Pancreas (tissue), 10 donors: ENCODE data around the gene RELL2. TPM values are rescaled to one million over a fixed set of nuclear protein-coding genes. Genes with fewer than 3 reads are reported as not detected.
A peak's percentile ranks its signal among the peaks of the same experiment; 100 is the strongest.

ENCODE experiments used
- ATAC-seq, 4 donors: fragments of 200-7000 bp; cut with Tn5 transposase; one replicate each; pipeline versions ENCODE4 v1.8.0 to v1.9.1; 2020; ENCODE audit warnings: mild to moderate bottlenecking in 4 of 4, moderate library complexity in 4 of 4
- DNase-seq, 6 donors: peaks; one replicate each; pipeline ENCODE4 v3.0.0-alpha.2; 2020
- FAIRE-seq: peaks from 2 replicates; lab custom pipeline; 2012; peaks lifted over from hg19 to GRCh38; lab: Jason Lieb, UNC
- H3K27ac ChIP-seq, 4 donors: fragments of 200-600 bp; sonication (generic); 1 replicate in 3 of 4; 2 replicates in 1 of 4; pipeline versions ENCODE4 v1.5.0 to v1.8.0; 2020
- H3K27me3 ChIP-seq, 4 donors: fragments of 200-600 bp; one replicate each; pipeline ENCODE4 v1.8.0; 2021
- H3K36me3 ChIP-seq, 3 donors: fragments of 200-600 bp; sonication (generic) in 1 of 3; one replicate each; pipeline versions ENCODE4 v1.5.0 to v1.8.0; 2020 to 2021
- H3K4me1 ChIP-seq, 3 donors: fragments of 200-600 bp; one replicate each; pipeline ENCODE4 v1.8.0; 2021
- H3K4me3 ChIP-seq, 4 donors: fragments of 200-600 bp; sonication (generic) in 2 of 4; one replicate each; pipeline versions ENCODE4 v1.5.0 to v1.8.0; 2020 to 2021
- H3K9me3 ChIP-seq, 4 donors: fragments of 200-600 bp; one replicate each; pipeline ENCODE4 v1.8.0; 2021
- CTCF ChIP-seq, 4 donors: fragments of 200-600 bp; sonication (generic) in 3 of 4; IDR thresholded peaks; one replicate each; pipeline versions ENCODE4 v1.5.0 to v1.8.0; 2021; ENCODE audit warnings: antibody characterized with exemption in 4 of 4
- WGBS, 2 donors: extraction: QIAGEN DNeasy Blood & Tissue Kit; methylation state at CpG; one replicate each; pipeline ENCODE4 v1.1.7; 2013; 5-methylcytosine and 5-hydroxymethylcytosine counted together
- intact Hi-C, 3 donors: fragments of 100-400 bp; cut with DNase I; formaldehyde crosslinking; loops; one replicate each; pipeline versions ENCODE4 v1.11.1 to v1.14.2; 2022
- polyA plus RNA-seq, 2 donors: library from polyadenylated mRNA; stranded (reverse); fragments of 200-250 nt; gene quantifications; one replicate each; pipeline ENCODE4 v1.2.3, GENCODE V29; 2013
- total RNA-seq, 6 donors: library from RNA; stranded (reverse); fragmentation: NEBNext Ultra II Directional in 4 of 6; extraction: Animal tissue kit (Norgen Biotek cat#: 25700) in 4 of 6; gene quantifications; one replicate each; pipeline versions ENCODE4 v1.2.1 to v1.2.4, GENCODE V29; 2021 to 2023
- donor health status: healthy with polysubstance abuse.
- donor health status: DM: no; HTN: no; CAD: no; lungs with moderate emphysema.
- donor health status: DM: no; HTN: no; CAD: no.
- donor health status: control.
- donor health status: control.
- donor health status: Bipolar disorder and iron deficiency.
- donor health status: DM: yes; HTN: yes; CAD: no.
- donor health status: DM: no; HTN: no; CAD: no.
- donor health status: DM: no; HTN: no; CAD: no.
- donor health status: DM: yes; HTN: yes; CAD: no.

RELL2 gene
- total and polyA plus RNA-seq, 8 donors = 0.67 to 9.0 (median 1.2) TPM

GRCh38 chr5:141638771-141639170, 2.0 kb downstream of the RELL2 start:
- no peak for DNase-seq

GRCh38 chr5:141639357-141640050, 2.7 kb downstream of the RELL2 start:
- Histone ChIP-seq H3K4me3 (no peak overlapping the region), H3K36me3 (no peaks in the 10 kb centered on the region), H3K27me3 (no peaks in the 10 kb centered on the region), H3K27ac (no peak overlapping the region), H3K4me1 (peaks cover 8 to 15% (median 9%) of the 10 kb centered on the region in 3 donors), H3K9me3 (no peaks in the 10 kb centered on the region)
- intact Hi-C loops = no loop called here
- FAIRE-seq (no peak), DNase-seq (peak in 1 of 6 donors; percentile 24), ATAC-seq (no peak)
- TF ChIP-seq CTCF (IDR thresholded peaks at IDR 0.05) = no peak
- 91 to 95% methylated on average over 8 to 12 of the region's 12 CpGs for WGBS, 2 donors

More at GRCh38 chr5:141638771-141639170, 2.0 kb downstream of the RELL2 start:
- no peaks in the 10 kb centered on the region for H3K27me3 ChIP-seq
- H3K27ac ChIP-seq = no peak overlapping the region
- intact Hi-C loops = no loop called here
- H3K4me3 ChIP-seq = no peak overlapping the region
- no peak for FAIRE-seq
- no peak for ATAC-seq
- TF ChIP-seq CTCF (IDR thresholded peaks at IDR 0.05) = no peak
- H3K36me3 ChIP-seq = no peaks in the 10 kb centered on the region
- H3K4me1 ChIP-seq = peaks cover 8 to 17% (median 9%) of the 10 kb centered on the region in 3 donors
- no peaks in the 10 kb centered on the region for H3K9me3 ChIP-seq
- 95 to 100% methylated on average over 2 of the region's 2 CpGs for WGBS, 2 donors

- 82 to 89% methylated on average over 3 of the region's 3 CpGs for WGBS, 2 donors
- intact Hi-C loops = no loop called here
- ATAC-seq (no peak), DNase-seq (no peak), FAIRE-seq (no peak)
- Histone ChIP-seq H3K27me3 (no peaks in the 10 kb centered on the region), H3K27ac (no peak overlapping the region), H3K9me3 (no peaks in the 10 kb centered on the region), H3K36me3 (no peaks in the 10 kb centered on the region), H3K4me1 (peaks cover 8 to 10% (median 9%) of the 10 kb centered on the region in 3 donors), H3K4me3 (no peak overlapping the region)
- TF ChIP-seq CTCF (IDR thresholded peaks at IDR 0.05) = no peak
Observed at GRCh38 chr5:141640051-141640415, 3.2 kb downstream of the RELL2 start.

- Histone ChIP-seq H3K36me3 (no peaks in the 10 kb centered on the region), H3K4me3 (no peak overlapping the region), H3K9me3 (no peaks in the 10 kb centered on the region), H3K27me3 (no peaks in the 10 kb centered on the region), H3K27ac (no peak overlapping the region), H3K4me1 (peaks cover 3 to 4% (median 3%) of the 10 kb centered on the region in 3 donors)
- intact Hi-C loops = no loop called here
- no peak for FAIRE-seq
- no peak for DNase-seq
- 86 to 91% methylated on average over 9 of the region's 9 CpGs for WGBS, 2 donors
- ATAC-seq = no peak
- no peak for TF ChIP-seq CTCF (IDR thresholded peaks at IDR 0.05)
Observed at GRCh38 chr5:141640698-141641097, 3.9 kb downstream of the RELL2 start.

GRCh38 chr5:141641634-141642267, 5.0 kb downstream of the RELL2 start:
- TF ChIP-seq CTCF (IDR thresholded peaks at IDR 0.05) = no peak
- no peaks in the 10 kb centered on the region for H3K36me3 ChIP-seq
- no peaks in the 10 kb centered on the region for H3K9me3 ChIP-seq
- DNase-seq (no peak), ATAC-seq (no peak), FAIRE-seq (no peak)
- WGBS, 2 donors = 77 to 87% methylated on average over 2 of the region's 2 CpGs
- no peaks in the 10 kb centered on the region for H3K4me1 ChIP-seq
- H3K27ac ChIP-seq = no peak overlapping the region
- H3K4me3 ChIP-seq = no peak overlapping the region
- H3K27me3 ChIP-seq = no peaks in the 10 kb centered on the region
- intact Hi-C loops = no loop called here
